ENCODE results near the gene MAGI1.

The MAGI1 gene

GRCh38 chr3:65497236-65497635 is 541.5 kb downstream of the MAGI1 start:
- Histone ChIP-seq H3K4me3 (replicated peaks; ENCODE audit: insufficient read depth, low read length) (no peak overlapping the region), H3K27ac (replicated peaks) (no peak overlapping the region), H3K27me3 (ENCODE audit: insufficient read depth, poor library complexity, severe bottlenecking) (no peaks in the 10 kb centered on the region)
- DNase-seq (ENCODE audit: low read depth in 1 of 2, low spot score in 1 of 2) = no peak
- TF ChIP-seq GABPA (IDR thresholded peaks at IDR 0.05; ENCODE audit: low read depth) = no peak
- TF ChIP-seq CTCF (IDR thresholded peaks at IDR 0.05; ENCODE audit: insufficient read depth, low read length) = no peak
- TF ChIP-seq POLR2AphosphoS5 (IDR thresholded peaks at IDR 0.05; ENCODE audit: low read depth) = no peak
- TF ChIP-seq REST (IDR thresholded peaks at IDR 0.05; ENCODE audit: insufficient replicate concordance, low read depth) = no peak

DNA sequence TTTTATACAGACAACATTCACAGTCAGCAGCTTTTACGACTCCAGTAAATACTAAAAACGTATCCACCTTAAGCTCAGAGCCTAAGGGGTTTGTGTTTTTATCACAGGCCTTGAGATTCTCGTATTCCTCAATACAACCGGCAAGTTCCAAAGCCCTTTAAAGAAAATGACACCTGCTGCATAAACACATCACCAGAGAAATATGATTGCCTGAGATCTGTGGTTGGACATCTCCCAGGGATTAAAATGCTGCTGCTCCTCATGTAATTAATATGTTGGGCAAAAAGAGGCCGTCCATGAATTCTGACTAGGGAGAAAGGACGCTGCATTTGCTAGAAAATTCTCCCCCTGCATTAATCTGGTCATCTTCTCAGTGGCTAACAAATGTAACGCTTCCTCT is 544.8 kb downstream of the MAGI1 start:
- TF ChIP-seq POLR2AphosphoS5 (IDR thresholded peaks at IDR 0.05; ENCODE audit: low read depth) (no peak), CTCF (IDR thresholded peaks at IDR 0.05; ENCODE audit: insufficient read depth, low read length) (no peak), SPI1 (IDR thresholded peaks at IDR 0.05; ENCODE audit: borderline replicate concordance, low read depth) (no peak), GABPA (IDR thresholded peaks at IDR 0.05; ENCODE audit: low read depth) (no peak), REST (IDR thresholded peaks at IDR 0.05; ENCODE audit: insufficient replicate concordance, low read depth) (no peak)
- Histone ChIP-seq H3K27ac (replicated peaks) (no peak overlapping the region), H3K4me3 (replicated peaks; ENCODE audit: insufficient read depth, low read length) (no peak overlapping the region), H3K27me3 (ENCODE audit: insufficient read depth, poor library complexity, severe bottlenecking) (no peaks in the 10 kb centered on the region)
- no peak for DNase-seq (ENCODE audit: low read depth in 1 of 2, low spot score in 1 of 2)

DNA sequence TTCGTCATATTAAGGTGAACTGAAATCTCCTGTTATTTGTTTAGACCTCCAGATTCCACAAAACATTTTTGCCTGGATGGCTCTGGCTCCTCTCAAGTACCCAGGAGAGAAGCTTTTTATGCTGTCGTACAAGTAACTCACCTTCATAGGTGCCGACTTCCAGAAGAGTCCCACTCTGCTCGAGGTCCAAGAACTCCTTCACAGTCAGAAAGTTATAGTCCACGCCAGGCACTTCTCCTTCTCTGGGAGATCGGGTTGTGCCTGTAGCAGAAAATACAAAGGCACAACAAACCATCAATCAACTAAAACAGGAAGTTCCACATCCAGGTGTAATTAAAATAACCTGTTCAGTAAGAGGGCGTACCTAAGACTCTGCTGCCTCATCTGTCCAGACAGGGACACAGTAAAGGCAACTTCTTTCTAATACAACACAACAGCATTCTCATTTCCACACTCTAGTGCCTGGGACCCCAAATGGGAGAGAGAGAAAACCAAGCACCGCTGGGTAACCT is 545.3 kb downstream of the MAGI1 start:
- TF ChIP-seq SPI1 (IDR thresholded peaks at IDR 0.05; ENCODE audit: borderline replicate concordance, low read depth) = no peak
- TF ChIP-seq CTCF (IDR thresholded peaks at IDR 0.05; ENCODE audit: insufficient read depth, low read length) = no peak
- TF ChIP-seq POLR2AphosphoS5 (IDR thresholded peaks at IDR 0.05; ENCODE audit: low read depth) = no peak
- TF ChIP-seq GABPA (IDR thresholded peaks at IDR 0.05; ENCODE audit: low read depth) = no peak
- TF ChIP-seq REST (IDR thresholded peaks at IDR 0.05; ENCODE audit: insufficient replicate concordance, low read depth) = no peak
- H3K27ac ChIP-seq (replicated peaks) = no peak overlapping the region
- no peaks in the 10 kb centered on the region for H3K27me3 ChIP-seq (ENCODE audit: insufficient read depth, poor library complexity, severe bottlenecking)
- DNase-seq (ENCODE audit: low read depth in 1 of 2, low spot score in 1 of 2) = no peak
- no peak overlapping the region for H3K4me3 ChIP-seq (replicated peaks; ENCODE audit: insufficient read depth, low read length)

All from HL-60 (cell line).